ENCODE data around the gene CLDN18.

GRCh38 chr3:138070006-138070405, 60.0 kb downstream of the CLDN18 start:
- TF ChIP-seq TAF1 (IDR thresholded peaks at IDR 0.05; ENCODE audit: borderline replicate concordance, insufficient read depth, low read length) (no peak), POLR2AphosphoS5 (IDR thresholded peaks at IDR 0.05; ENCODE audit: low read depth, low read length) (no peak), FOXP2 (optimal IDR thresholded peaks at IDR 0.05; ENCODE audit: borderline replicate concordance, extremely low read depth, extremely low read length, insufficient read depth) (no peak), SIN3A (IDR thresholded peaks at IDR 0.05; ENCODE audit: borderline replicate concordance, insufficient read depth, low read length) (no peak), REST (IDR thresholded peaks at IDR 0.05; ENCODE audit: insufficient read depth in 1 of 2, low read depth in 2 of 2, low read length in 2 of 2) (no peak)
